Activated naive CD8-positive, alpha-beta T cell treated with anti-CD3 and anti-CD28 coated beads, Interleukin-2, amount 50 U/mL, for 24 hours (primary cell): ENCODE data around the gene MAP3K4.

Source experiments
- ATAC-seq: fragments of 150-1000 bp; cut with Tn5 transposase; one replicate; pipeline ENCODE4 v1.10.0; 2021
- DNase-seq: peaks from one replicate; pipeline ENCODE4 v3.0.0; 2021
- H3K27ac Mint-ChIP-seq: one replicate; pipeline ENCODE4 v1.8.0; 2021; ENCODE audit warnings: mild to moderate bottlenecking, mixed read lengths
- H3K27me3 Mint-ChIP-seq: one replicate; pipeline ENCODE4 v1.8.0; 2021; ENCODE audit warnings: mixed read lengths
- H3K36me3 Mint-ChIP-seq: one replicate; pipeline ENCODE4 v1.8.0; 2021; ENCODE audit warnings: low read depth, mixed read lengths
- H3K4me1 Mint-ChIP-seq: one replicate; pipeline ENCODE4 v1.8.0; 2021; ENCODE audit warnings: mixed read lengths
- H3K4me3 Mint-ChIP-seq: one replicate; pipeline ENCODE4 v1.8.0; 2021; ENCODE audit warnings: mild to moderate bottlenecking, moderate library complexity, mixed read lengths
- H3K9me3 Mint-ChIP-seq: one replicate; pipeline ENCODE4 v1.8.0; 2021; ENCODE audit warnings: mixed read lengths

MAP3K4 gene

GRCh38 chr6:161134550-161135298 is 143.2 kb downstream of the MAP3K4 start:
- DNase-seq (no peak), ATAC-seq (no peak)
- Mint-ChIP-seq H3K27ac (no peak overlapping the region), H3K36me3 (peaks cover 12% of the 10 kb centered on the region), H3K4me3 (no peak overlapping the region), H3K27me3 (no peaks in the 10 kb centered on the region), H3K9me3 (no peaks in the 10 kb centered on the region), H3K4me1 (no peaks in the 10 kb centered on the region)

GRCh38 chr6:161135695-161136591 is 144.4 kb downstream of the MAP3K4 start:
- no peaks in the 10 kb centered on the region for H3K27me3 Mint-ChIP-seq
- peaks cover 5% of the 10 kb centered on the region for H3K36me3 Mint-ChIP-seq
- H3K4me3 Mint-ChIP-seq = no peak overlapping the region
- H3K27ac Mint-ChIP-seq = no peak overlapping the region
- DNase-seq (no peak), ATAC-seq (no peak)
- no peaks in the 10 kb centered on the region for H3K9me3 Mint-ChIP-seq
- H3K4me1 Mint-ChIP-seq = no peaks in the 10 kb centered on the region

DNA sequence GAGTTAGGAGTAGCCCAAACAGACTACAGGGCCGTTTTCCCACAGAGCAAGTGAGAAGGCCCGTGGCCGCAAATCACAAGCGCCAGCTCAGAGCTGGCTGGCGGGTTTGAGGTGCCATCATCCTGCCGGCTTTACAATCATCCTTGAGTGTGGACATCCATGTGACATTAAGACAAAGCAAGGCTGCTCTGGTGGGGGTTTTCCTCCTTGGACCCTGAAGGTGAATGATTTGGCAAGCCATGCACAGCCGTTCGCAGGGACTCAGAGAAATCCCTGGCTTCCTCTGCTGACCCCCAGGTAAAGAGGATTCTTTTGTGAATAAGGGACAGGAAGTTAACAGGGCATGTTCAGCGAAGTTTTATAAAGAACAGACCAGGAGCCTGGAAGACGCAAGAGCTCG is 145.1 kb downstream of the MAP3K4 start:
- peaks cover 5% of the 10 kb centered on the region for H3K36me3 Mint-ChIP-seq
- H3K27ac Mint-ChIP-seq = no peak overlapping the region
- ATAC-seq = no peak
- no peaks in the 10 kb centered on the region for H3K9me3 Mint-ChIP-seq
- no peak overlapping the region for H3K4me3 Mint-ChIP-seq
- H3K4me1 Mint-ChIP-seq = no peaks in the 10 kb centered on the region
- no peak for DNase-seq
- no peaks in the 10 kb centered on the region for H3K27me3 Mint-ChIP-seq

DNA sequence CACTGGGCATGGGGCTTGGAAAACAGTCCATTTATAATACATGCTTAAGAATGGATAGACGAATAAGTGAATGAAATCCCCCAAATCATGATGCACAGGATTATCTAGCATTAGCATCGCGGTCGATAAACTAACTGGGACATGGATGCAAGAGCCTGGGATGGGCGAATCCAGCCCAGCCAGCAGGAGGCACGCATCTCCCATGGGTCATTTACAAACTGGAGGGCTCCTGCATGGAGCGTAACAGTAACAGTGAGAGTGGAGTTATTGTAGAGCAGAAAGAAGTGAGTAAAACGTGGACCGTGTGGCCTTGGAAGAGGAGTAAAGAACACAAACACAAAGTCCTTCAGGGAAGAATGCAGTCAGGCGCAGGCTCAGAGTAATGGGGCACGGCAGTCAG is 145.8 kb downstream of the MAP3K4 start:
- H3K4me3 Mint-ChIP-seq = no peak overlapping the region
- H3K4me1 Mint-ChIP-seq = no peaks in the 10 kb centered on the region
- no peak for DNase-seq
- peaks cover 5% of the 10 kb centered on the region for H3K36me3 Mint-ChIP-seq
- no peak overlapping the region for H3K27ac Mint-ChIP-seq
- H3K9me3 Mint-ChIP-seq = no peaks in the 10 kb centered on the region
- ATAC-seq = no peak
- H3K27me3 Mint-ChIP-seq = no peaks in the 10 kb centered on the region

- Mint-ChIP-seq H3K27ac (no peak overlapping the region), H3K4me1 (no peaks in the 10 kb centered on the region), H3K9me3 (no peaks in the 10 kb centered on the region), H3K4me3 (no peak overlapping the region), H3K27me3 (no peaks in the 10 kb centered on the region), H3K36me3 (peaks cover 5% of the 10 kb centered on the region)
- no peak for DNase-seq
- no peak for ATAC-seq
Measured at GRCh38 chr6:161137839-161138542, 146.4 kb downstream of the MAP3K4 start.

DNA sequence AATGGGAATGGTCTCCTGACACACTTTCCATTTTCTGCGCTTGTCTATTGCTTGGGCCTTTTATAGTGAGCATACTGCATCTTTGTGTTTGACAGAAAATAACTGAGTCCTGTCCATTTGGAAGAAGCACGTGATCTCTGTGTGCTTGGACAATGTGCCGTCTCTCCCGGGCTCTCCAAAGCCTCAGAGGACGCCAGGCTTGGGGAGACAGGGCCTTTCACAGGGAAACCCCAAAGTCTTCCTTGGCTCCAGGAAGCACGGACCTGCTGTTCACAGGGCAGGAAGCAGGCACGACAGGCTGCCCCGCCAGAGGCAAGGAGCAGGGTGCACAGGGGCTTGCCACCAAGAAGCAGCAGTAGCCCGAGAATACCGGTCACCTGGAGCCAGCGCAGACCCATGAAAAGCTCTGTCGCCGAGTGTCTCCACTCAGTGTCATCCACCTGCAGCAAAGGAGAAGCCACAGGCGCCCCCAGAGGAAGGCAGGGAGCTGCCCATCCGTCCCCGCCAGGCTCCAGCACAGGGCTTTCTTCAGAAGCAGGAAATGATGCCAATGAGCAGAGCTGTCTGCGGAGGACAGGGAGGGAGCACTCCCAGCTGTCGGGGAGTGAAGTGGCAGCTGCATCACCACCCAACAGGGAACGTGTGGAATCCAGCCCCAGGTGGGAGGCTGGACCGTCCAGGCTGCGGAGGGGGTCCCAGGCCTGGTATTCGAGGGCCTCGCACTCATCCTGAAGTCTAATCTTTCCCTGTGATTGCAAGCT is 147.2 kb downstream of the MAP3K4 start:
- DNase-seq = no peak
- Mint-ChIP-seq H3K4me3 (no peak overlapping the region), H3K9me3 (no peaks in the 10 kb centered on the region), H3K36me3 (no peaks in the 10 kb centered on the region), H3K4me1 (no peaks in the 10 kb centered on the region), H3K27me3 (no peaks in the 10 kb centered on the region), H3K27ac (no peak overlapping the region)
- ATAC-seq = no peak

- H3K4me3 Mint-ChIP-seq = no peak overlapping the region
- DNase-seq (no peak), ATAC-seq (no peak)
- H3K4me1 Mint-ChIP-seq = no peaks in the 10 kb centered on the region
- H3K27me3 Mint-ChIP-seq = no peaks in the 10 kb centered on the region
- no peaks in the 10 kb centered on the region for H3K36me3 Mint-ChIP-seq
- H3K9me3 Mint-ChIP-seq = no peaks in the 10 kb centered on the region
- H3K27ac Mint-ChIP-seq = no peak overlapping the region
Measured at GRCh38 chr6:161139304-161139765, 147.8 kb downstream of the MAP3K4 start.

GRCh38 chr6:161139766-161140553 is 148.4 kb downstream of the MAP3K4 start:
- Mint-ChIP-seq H3K4me3 (no peak overlapping the region), H3K4me1 (no peaks in the 10 kb centered on the region), H3K9me3 (no peaks in the 10 kb centered on the region), H3K27ac (no peak overlapping the region), H3K27me3 (no peaks in the 10 kb centered on the region), H3K36me3 (no peaks in the 10 kb centered on the region)
- DNase-seq = no peak
- ATAC-seq = no peak

DNA sequence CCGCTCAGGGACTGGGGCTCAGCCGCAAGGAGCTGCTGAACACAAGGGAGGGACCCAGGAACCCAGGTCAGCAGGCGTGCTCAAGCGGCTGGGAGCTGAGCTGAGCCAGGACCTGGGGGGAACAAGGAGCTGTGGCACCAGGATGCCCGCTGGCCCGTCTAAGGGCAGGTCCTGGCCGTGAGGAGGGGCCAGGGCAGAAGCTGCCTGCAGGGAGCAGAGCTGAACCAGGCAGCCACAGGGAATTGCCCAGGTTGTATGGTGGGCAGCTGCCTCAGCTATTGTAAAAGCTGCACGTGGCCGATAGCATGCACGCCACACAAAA is 148.9 kb downstream of the MAP3K4 start:
- H3K27ac Mint-ChIP-seq = no peak overlapping the region
- no peaks in the 10 kb centered on the region for H3K9me3 Mint-ChIP-seq
- ATAC-seq = no peak

GRCh38 chr6:161141173-161141572 is 149.6 kb downstream of the MAP3K4 start:
- Mint-ChIP-seq H3K4me3 (no peak overlapping the region), H3K27ac (no peak overlapping the region), H3K36me3 (no peaks in the 10 kb centered on the region), H3K27me3 (no peaks in the 10 kb centered on the region), H3K9me3 (no peaks in the 10 kb centered on the region), H3K4me1 (no peaks in the 10 kb centered on the region)
- no peak for DNase-seq
- no peak for ATAC-seq

More for the DNA sequence above, 148.9 kb downstream of the MAP3K4 start:
- Mint-ChIP-seq H3K4me3 (no peak overlapping the region), H3K4me1 (no peaks in the 10 kb centered on the region), H3K36me3 (no peaks in the 10 kb centered on the region), H3K27me3 (no peaks in the 10 kb centered on the region)
- DNase-seq = no peak

- DNase-seq (no peak), ATAC-seq (no peak)
- H3K27ac Mint-ChIP-seq = no peak overlapping the region
- no peaks in the 10 kb centered on the region for H3K4me1 Mint-ChIP-seq
- no peaks in the 10 kb centered on the region for H3K9me3 Mint-ChIP-seq
- no peaks in the 10 kb centered on the region for H3K27me3 Mint-ChIP-seq
- H3K36me3 Mint-ChIP-seq = peaks cover 3% of the 10 kb centered on the region
- H3K4me3 Mint-ChIP-seq = no peak overlapping the region
Measured at GRCh38 chr6:161142957-161143296, 151.4 kb downstream of the MAP3K4 start.

GRCh38 chr6:161143663-161144430 is 152.3 kb downstream of the MAP3K4 start:
- Mint-ChIP-seq H3K4me1 (no peaks in the 10 kb centered on the region), H3K9me3 (no peaks in the 10 kb centered on the region), H3K36me3 (peaks cover 3% of the 10 kb centered on the region), H3K27ac (no peak overlapping the region), H3K4me3 (no peak overlapping the region), H3K27me3 (no peaks in the 10 kb centered on the region)
- DNase-seq = no peak
- ATAC-seq = no peak

GRCh38 chr6:161150136-161150535 is 158.6 kb downstream of the MAP3K4 start:
- ATAC-seq (no peak), DNase-seq (no peak)
- Mint-ChIP-seq H3K27ac (no peak overlapping the region), H3K9me3 (no peaks in the 10 kb centered on the region), H3K27me3 (no peaks in the 10 kb centered on the region), H3K4me3 (no peak overlapping the region), H3K4me1 (no peaks in the 10 kb centered on the region), H3K36me3 (peaks cover 3% of the 10 kb centered on the region)
